Mesenchymal stem cell (in vitro differentiated cells and primary cell): ENCODE measurements around the gene ZC3H18.

ENCODE experiments used
- DNase-seq: peaks from one replicate; pipeline ENCODE4 v3.0.0-alpha.2; 2013
- H2AFZ ChIP-seq: one replicate; pipeline ENCODE4 v1.6.1; 2013; ENCODE audit warnings: low read depth, mild to moderate bottlenecking, control low read depth, inconsistent platforms, low read length, moderate library complexity
- H2AK5ac ChIP-seq: 2 replicates; pipeline ENCODE4 v1.6.1; 2013; ENCODE audit warnings: low read length, moderate library complexity, mild to moderate bottlenecking, inconsistent platforms; ENCODE audit not compliant: severe bottlenecking
- H2BK120ac ChIP-seq: one replicate; pipeline ENCODE4 v1.6.1; 2013; ENCODE audit warnings: low read depth, mild to moderate bottlenecking, inconsistent platforms, low read length, moderate library complexity
- H2BK12ac ChIP-seq, 2 experiments: one replicate each; pipeline ENCODE4 v1.6.1; 2013; ENCODE audit warnings: inconsistent platforms in 2 of 2, low read length in 2 of 2, mild to moderate bottlenecking in 2 of 2, moderate library complexity in 2 of 2, control low read depth in 1 of 2
- H2BK15ac ChIP-seq: one replicate; pipeline ENCODE4 v1.6.1; 2013; ENCODE audit warnings: mild to moderate bottlenecking, low read depth, inconsistent platforms; ENCODE audit not compliant: poor library complexity, severe bottlenecking
- H2BK5ac ChIP-seq: 2 replicates; pipeline ENCODE4 v1.6.1; 2013; ENCODE audit warnings: low read depth, mild to moderate bottlenecking, low read length, control low read depth, inconsistent platforms; ENCODE audit not compliant: poor library complexity, severe bottlenecking
- H3K14ac ChIP-seq, 2 experiments: one replicate each; pipeline ENCODE4 v1.6.1; 2013; ENCODE audit warnings: inconsistent platforms in 2 of 2, low read length in 2 of 2, control low read depth in 1 of 2, mild to moderate bottlenecking in 1 of 2, moderate library complexity in 1 of 2
- H3K18ac ChIP-seq, 2 experiments: one replicate each; pipeline ENCODE4 v1.6.1; 2013; ENCODE audit warnings: inconsistent platforms in 2 of 2, low read length in 2 of 2, control low read depth in 1 of 2, low read depth in 1 of 2, mild to moderate bottlenecking in 1 of 2
- H3K23ac ChIP-seq, 2 experiments: one replicate each; pipeline ENCODE4 v1.6.1; 2013; ENCODE audit warnings: inconsistent platforms in 2 of 2, low read length in 2 of 2, mild to moderate bottlenecking in 2 of 2, moderate library complexity in 2 of 2, control low read depth in 1 of 2
- H3K27ac ChIP-seq: 2 replicates; pipeline ENCODE4 v1.5.1; 2013; ENCODE audit warnings: mild to moderate bottlenecking, moderate library complexity, low read length, control low read depth, inconsistent platforms; ENCODE audit not compliant: poor library complexity, severe bottlenecking
- H3K27me3 ChIP-seq, 2 experiments: 2 replicates each; pipeline versions ENCODE4 v1.6.1 to v1.7.0; 2013; ENCODE audit warnings: low read length in 2 of 2, mild to moderate bottlenecking in 2 of 2, moderate library complexity in 2 of 2, control low read depth in 1 of 2, inconsistent platforms in 1 of 2; ENCODE audit not compliant: control insufficient read depth in 1 of 2, insufficient read depth in 1 of 2
- H3K36me3 ChIP-seq, 2 experiments: 2 replicates each; pipeline versions ENCODE4 v1.6.1 to v1.7.0; 2013; ENCODE audit warnings: low read length in 2 of 2, control low read depth in 1 of 2, inconsistent platforms in 1 of 2, low read depth in 1 of 2, mild to moderate bottlenecking in 1 of 2; ENCODE audit not compliant: insufficient read depth in 2 of 2, control insufficient read depth in 1 of 2
- H3K4ac ChIP-seq, 2 experiments: one replicate each; pipeline ENCODE4 v1.6.1; 2013; ENCODE audit warnings: inconsistent platforms in 2 of 2, low read length in 2 of 2, mild to moderate bottlenecking in 2 of 2, moderate library complexity in 2 of 2, control low read depth in 1 of 2, low read depth in 1 of 2
- H3K4me1 ChIP-seq: 2 replicates; pipeline ENCODE4 v1.6.1; 2013; ENCODE audit warnings: low read depth, low read length, control low read depth; ENCODE audit not compliant: control insufficient read depth, insufficient read depth
- H3K4me2 ChIP-seq: 2 replicates; pipeline ENCODE4 v1.6.1; 2013; ENCODE audit warnings: low read length, mild to moderate bottlenecking, inconsistent platforms; ENCODE audit not compliant: poor library complexity, severe bottlenecking
- H3K4me3 ChIP-seq, 2 experiments: 2 replicates each; pipeline versions ENCODE4 v1.5.1 to v1.7.0; 2013; ENCODE audit warnings: low read length in 2 of 2, mild to moderate bottlenecking in 2 of 2, control low read depth in 1 of 2, low read depth in 1 of 2; ENCODE audit not compliant: insufficient read depth in 1 of 2
- H3K79me1 ChIP-seq: replicated peaks from 2 replicates; pipeline ENCODE4 v1.6.1; 2013; ENCODE audit warnings: mild to moderate bottlenecking, control low read depth, low read length, inconsistent platforms; ENCODE audit not compliant: poor library complexity, severe bottlenecking
- H3K9ac ChIP-seq: 2 replicates; pipeline ENCODE4 v1.7.0; 2013; ENCODE audit warnings: mild to moderate bottlenecking, low read length, moderate library complexity
- H3K9me3 ChIP-seq: 2 replicates; pipeline ENCODE4 v1.7.0; 2013; ENCODE audit warnings: mild to moderate bottlenecking, low read length; ENCODE audit not compliant: control insufficient read depth
- H4K8ac ChIP-seq: one replicate; pipeline ENCODE4 v1.6.1; 2013; ENCODE audit warnings: inconsistent platforms, mild to moderate bottlenecking, low read length, moderate library complexity
- H4K91ac ChIP-seq: one replicate; pipeline ENCODE4 v1.6.1; 2013; ENCODE audit warnings: mild to moderate bottlenecking, low read length, inconsistent platforms
- WGBS: methylation state at CpG from one replicate; pipeline ENCODE4 v1.1.7; 2013; ENCODE audit warnings: mixed read lengths; 5-methylcytosine and 5-hydroxymethylcytosine counted together

ZC3H18 gene

GRCh38 chr16:88651276-88651988, 81.2 kb downstream of the ZC3H18 start:
- Histone ChIP-seq H2BK5ac (peak overlapping the region; percentile 48), H2BK120ac (peak overlapping the region; percentile 87), H3K23ac (no peak overlapping the region), H3K4me2 (peak overlapping the region; percentile 75), H3K4me3 (peak overlapping the region; percentile 29 to 73), H4K91ac (peak overlapping the region; percentile 83), H3K14ac (peak overlapping the region in 1 of 2 experiments; percentile 44), H3K27me3 (no peaks in the 10 kb centered on the region), H3K36me3 (peaks cover 33 to 62% of the 10 kb centered on the region in 2 experiments), H3K27ac (peak overlapping the region; percentile 50), H4K8ac (peak overlapping the region; percentile 73), H3K9me3 (no peaks in the 10 kb centered on the region), H2AK5ac (peak overlapping the region; percentile 18), H2BK15ac (peak overlapping the region; percentile 26), H3K4me1 (peaks cover 53% of the 10 kb centered on the region), H3K79me1 (peaks cover 15% of the 10 kb centered on the region), H3K4ac (peak overlapping the region in 1 of 2 experiments; percentile 8), H2AFZ (no peak overlapping the region), H2BK12ac (peak overlapping the region in 1 of 2 experiments; percentile 17), H3K18ac (peak overlapping the region; percentile 61 to 87), H3K9ac (peak overlapping the region; percentile 66)
- peak; percentile 88 for DNase-seq
- 38% methylated on average over 24 of the region's 24 CpGs for WGBS

- H2BK5ac ChIP-seq, result no peak overlapping the region
- peak overlapping the region in 1 of 2 experiments; percentile 52 for H3K18ac ChIP-seq
- no peak overlapping the region for H3K4me3 ChIP-seq
- H4K91ac ChIP-seq, result peak overlapping the region; percentile 70
- H2AFZ ChIP-seq, result no peak overlapping the region
- H3K23ac ChIP-seq, result no peak overlapping the region
- DNase-seq, result no peak
- peak overlapping the region; percentile 66 for H4K8ac ChIP-seq
- peaks cover 37 to 63% of the 10 kb centered on the region in 2 experiments for H3K36me3 ChIP-seq
- no peak overlapping the region for H3K27ac ChIP-seq
- no peak overlapping the region for H3K14ac ChIP-seq
- H3K9me3 ChIP-seq, result no peaks in the 10 kb centered on the region
- H2BK12ac ChIP-seq, result peak overlapping the region in 1 of 2 experiments; percentile 31
- 88% methylated on average over 29 of the region's 29 CpGs for WGBS
- H3K79me1 ChIP-seq, result peaks cover 14% of the 10 kb centered on the region
- no peak overlapping the region for H3K9ac ChIP-seq
- H2BK120ac ChIP-seq, result peak overlapping the region; percentile 87
- no peak overlapping the region for H2AK5ac ChIP-seq
- H3K4ac ChIP-seq, result no peak overlapping the region
- peaks cover 57% of the 10 kb centered on the region for H3K4me1 ChIP-seq
- H3K4me2 ChIP-seq, result no peak overlapping the region
- H3K27me3 ChIP-seq, result no peaks in the 10 kb centered on the region
- H2BK15ac ChIP-seq, result peak overlapping the region; percentile 26
Observed at GRCh38 chr16:88651989-88652761, 82.0 kb downstream of the ZC3H18 start.

GRCh38 chr16:88652762-88653063, 82.5 kb downstream of the ZC3H18 start:
- no peak overlapping the region for H3K4me2 ChIP-seq
- no peak overlapping the region for H2BK5ac ChIP-seq
- no peak overlapping the region for H2AFZ ChIP-seq
- no peak for DNase-seq
- H3K36me3 ChIP-seq, result peaks cover 42 to 63% of the 10 kb centered on the region in 2 experiments
- H2BK12ac ChIP-seq, result peak overlapping the region in 1 of 2 experiments; percentile 31
- no peak overlapping the region for H3K27ac ChIP-seq
- no peak overlapping the region for H2BK15ac ChIP-seq
- H3K4ac ChIP-seq, result no peak overlapping the region
- no peaks in the 10 kb centered on the region for H3K9me3 ChIP-seq
- peaks cover 14% of the 10 kb centered on the region for H3K79me1 ChIP-seq
- H3K4me3 ChIP-seq, result no peak overlapping the region
- no peak overlapping the region for H3K9ac ChIP-seq
- peaks cover 54% of the 10 kb centered on the region for H3K4me1 ChIP-seq
- H4K8ac ChIP-seq, result no peak overlapping the region
- H4K91ac ChIP-seq, result peak overlapping the region; percentile 35
- no peak overlapping the region for H3K18ac ChIP-seq
- no peaks in the 10 kb centered on the region for H3K27me3 ChIP-seq
- peak overlapping the region; percentile 0 for H2BK120ac ChIP-seq
- no peak overlapping the region for H2AK5ac ChIP-seq
- WGBS, result 99% methylated on average over 8 of the region's 8 CpGs
- H3K14ac ChIP-seq, result no peak overlapping the region
- H3K23ac ChIP-seq, result no peak overlapping the region

GRCh38 chr16:88653101-88653500, 82.9 kb downstream of the ZC3H18 start:
- Histone ChIP-seq H3K9ac (no peak overlapping the region), H3K18ac (no peak overlapping the region), H3K4me2 (no peak overlapping the region), H3K79me1 (peaks cover 13% of the 10 kb centered on the region), H2BK12ac (no peak overlapping the region), H2AFZ (no peak overlapping the region), H3K9me3 (no peaks in the 10 kb centered on the region), H3K4ac (no peak overlapping the region), H3K36me3 (peaks cover 46 to 63% of the 10 kb centered on the region in 2 experiments), H3K27ac (no peak overlapping the region), H4K8ac (no peak overlapping the region), H3K4me1 (peaks cover 50% of the 10 kb centered on the region), H3K27me3 (no peaks in the 10 kb centered on the region), H3K4me3 (no peak overlapping the region), H3K23ac (no peak overlapping the region), H2BK15ac (no peak overlapping the region), H3K14ac (no peak overlapping the region), H2BK120ac (no peak overlapping the region), H2BK5ac (no peak overlapping the region), H4K91ac (no peak overlapping the region), H2AK5ac (no peak overlapping the region)
- 92% methylated on average over 13 of the region's 13 CpGs for WGBS
- no peak for DNase-seq
